Tibial artery (tissue), 4 donors: ENCODE data around the gene IFT88.

Experiments
- DNase-seq, 2 donors: peaks; one replicate each; pipeline ENCODE4 v3.0.0-alpha.2; 2019
- H3K27ac ChIP-seq, 2 donors: fragments of 200-600 bp; sonication (generic) in 1 of 2; 1 replicate in 1 of 2; 2 replicates in 1 of 2; pipeline ENCODE4 v1.5.1; 2018 to 2019; ENCODE audit warnings: mild to moderate bottlenecking in 1 of 2
- H3K27me3 ChIP-seq, 2 donors: fragments of 200-600 bp; sonication (generic) in 1 of 2; one replicate each; pipeline versions ENCODE4 v1.5.1 to v1.6.0; 2016 to 2019
- H3K36me3 ChIP-seq, 3 donors: fragments of 200-600 bp; sonication (generic) in 2 of 3; one replicate each; pipeline ENCODE4 v1.5.1; 2016 to 2019; ENCODE audit warnings: mild to moderate bottlenecking in 2 of 3
- H3K4me1 ChIP-seq, 4 donors: fragments of 200-600 bp; sonication (generic) in 2 of 4; 1 replicate in 3 of 4; 2 replicates in 1 of 4; pipeline ENCODE4 v1.5.1; 2016 to 2019
- H3K4me3 ChIP-seq, 2 donors: fragments of 200-600 bp; sonication (generic) in 1 of 2; 1 replicate in 1 of 2; 2 replicates in 1 of 2; pipeline ENCODE4 v1.5.1; 2018 to 2019; ENCODE audit warnings: mild to moderate bottlenecking in 2 of 2
- H3K9me3 ChIP-seq, 3 donors: fragments of 200-600 bp; sonication (generic) in 1 of 3; one replicate each; pipeline ENCODE4 v1.5.1; 2016 to 2019
- CTCF ChIP-seq, 2 experiments: fragments of 200-600 bp in 1 of 2; fragments of 450-650 bp in 1 of 2; IDR thresholded peaks; one replicate each; pipeline ENCODE4 v1.5.1; 2017 to 2019; ENCODE audit warnings: antibody characterized with exemption in 2 of 2, mild to moderate bottlenecking in 1 of 2, moderate library complexity in 1 of 2
- intact Hi-C: fragments of 100-400 bp; cut with DNase I; formaldehyde crosslinking; loops from one replicate; pipeline ENCODE4 v1.15.0; 2023; ENCODE audit warnings: low total_unique reads

Gene IFT88

GRCh38 chr13:20637811-20638210 lies 70.9 kb downstream of the IFT88 start:
- no peaks in the 10 kb centered on the region for H3K27me3 ChIP-seq
- H3K36me3 ChIP-seq, result peaks cover 0 to 32% (median 5%) of the 10 kb centered on the region in 3 donors
- no peaks in the 10 kb centered on the region for H3K4me1 ChIP-seq
- intact Hi-C loops, result no loop called here
- no peak overlapping the region for H3K27ac ChIP-seq
- TF ChIP-seq CTCF (IDR thresholded peaks at IDR 0.05), result no peak
- H3K4me3 ChIP-seq, result no peak overlapping the region
- no peak for DNase-seq
- H3K9me3 ChIP-seq, result no peaks in the 10 kb centered on the region

GRCh38 chr13:20647758-20648157 lies 80.8 kb downstream of the IFT88 start:
- H3K9me3 ChIP-seq, result no peaks in the 10 kb centered on the region
- no peak for DNase-seq
- H3K27me3 ChIP-seq, result no peaks in the 10 kb centered on the region
- no peaks in the 10 kb centered on the region for H3K4me1 ChIP-seq
- H3K27ac ChIP-seq, result no peak overlapping the region
- H3K4me3 ChIP-seq, result no peak overlapping the region
- H3K36me3 ChIP-seq, result peaks cover 0 to 10% (median 5%) of the 10 kb centered on the region in 3 donors
- TF ChIP-seq CTCF (IDR thresholded peaks at IDR 0.05), result no peak
- intact Hi-C loops, result no loop called here

GRCh38 chr13:20652946-20653345 lies 86.0 kb downstream of the IFT88 start:
- no peak for DNase-seq
- Histone ChIP-seq H3K9me3 (no peaks in the 10 kb centered on the region), H3K4me3 (no peak overlapping the region), H3K36me3 (peaks cover 0 to 10% (median 0%) of the 10 kb centered on the region in 3 donors), H3K27me3 (no peaks in the 10 kb centered on the region), H3K27ac (no peak overlapping the region), H3K4me1 (no peaks in the 10 kb centered on the region)
- intact Hi-C loops, result no loop called here
- no peak for TF ChIP-seq CTCF (IDR thresholded peaks at IDR 0.05)

GRCh38 chr13:20654156-20654555 lies 87.2 kb downstream of the IFT88 start:
- Histone ChIP-seq H3K4me3 (no peak overlapping the region), H3K4me1 (no peaks in the 10 kb centered on the region), H3K27ac (no peak overlapping the region), H3K27me3 (no peaks in the 10 kb centered on the region), H3K9me3 (no peaks in the 10 kb centered on the region), H3K36me3 (peaks cover 0 to 10% (median 0%) of the 10 kb centered on the region in 3 donors)
- no peak for DNase-seq
- intact Hi-C loops, result no loop called here
- TF ChIP-seq CTCF (IDR thresholded peaks at IDR 0.05), result no peak

- H3K4me3 ChIP-seq, result no peak overlapping the region
- H3K36me3 ChIP-seq, result peaks cover 0 to 18% (median 10%) of the 10 kb centered on the region in 3 donors
- intact Hi-C loops, result no loop called here
- H3K27ac ChIP-seq, result no peak overlapping the region
- no peaks in the 10 kb centered on the region for H3K27me3 ChIP-seq
- no peak for TF ChIP-seq CTCF (IDR thresholded peaks at IDR 0.05)
- no peak for DNase-seq
- no peaks in the 10 kb centered on the region for H3K9me3 ChIP-seq
- no peaks in the 10 kb centered on the region for H3K4me1 ChIP-seq
Observed at GRCh38 chr13:20658451-20659040, 91.6 kb downstream of the IFT88 start.

- no peak for TF ChIP-seq CTCF (IDR thresholded peaks at IDR 0.05)
- no peak overlapping the region for H3K27ac ChIP-seq
- no peaks in the 10 kb centered on the region for H3K27me3 ChIP-seq
- intact Hi-C loops, result no loop called here
- H3K4me3 ChIP-seq, result no peak overlapping the region
- no peak for DNase-seq
- peaks cover 0 to 30% (median 17%) of the 10 kb centered on the region in 3 donors for H3K36me3 ChIP-seq
- H3K4me1 ChIP-seq, result no peaks in the 10 kb centered on the region
- H3K9me3 ChIP-seq, result no peaks in the 10 kb centered on the region
Observed at GRCh38 chr13:20664351-20664750, 97.4 kb downstream of the IFT88 start.
